ENCODE results near the gene RUNX3.

GRCh38 chr1:24925963-24926362 lies 4.1 kb downstream of the RUNX3 start:
- no peak for TF ChIP-seq EZH2phosphoT487 (conservative IDR thresholded peaks at IDR 0.05; ENCODE audit: low read length)
- TF ChIP-seq CTCF (IDR thresholded peaks at IDR 0.05; ENCODE audit: insufficient read depth, low read length, poor library complexity, severe bottlenecking) = no peak
